A172 (cell line): ENCODE results near the gene HBG2. TPM values are rescaled to one million over a fixed set of nuclear protein-coding genes. Genes with fewer than 3 reads are reported as not detected.
"Not testable (repeated sequence)": the region's sequence is repeated elsewhere in the genome, so short reads cannot be mapped to it uniquely, and the experiment has no call there.

ENCODE experiments used
- DNase-seq: peaks from one replicate; pipeline ENCODE4 v3.0.0-alpha.2; 2015; ENCODE audit warnings: low spot score
- total RNA-seq: library from RNA; depleted of rRNA; stranded (reverse); fragments of >200 nt; shearing (Covaris generic); gene quantifications from 2 replicates; pipeline ENCODE4 v1.2.3, GENCODE V29; 2014

HBG2 gene
- total RNA-seq, 1 experiment from 2014 or later, result 1.1 TPM

GRCh38 chr11:5282628-5283027, 28.0 kb upstream of the HBG2 start:
- no peak for DNase-seq

- DNase-seq, result no peak
Observed at GRCh38 chr11:5281596-5281995, 27.0 kb upstream of the HBG2 start.

- DNase-seq, result peak; percentile 100
Observed at GRCh38 chr11:5280582-5281102, 26.1 kb upstream of the HBG2 start.

- no peak for DNase-seq
Observed at GRCh38 chr11:5279471-5280090, 25.0 kb upstream of the HBG2 start.

- DNase-seq, result peak; percentile 47
Observed at GRCh38 chr11:5277807-5278382, 23.3 kb upstream of the HBG2 start.

GRCh38 chr11:5276697-5277096, 22.1 kb upstream of the HBG2 start:
- DNase-seq, result no peak

- DNase-seq, result no peak
Observed at GRCh38 chr11:5275369-5276110, 21.0 kb upstream of the HBG2 start.

- DNase-seq, result peak; percentile 46
Observed at GRCh38 chr11:5274395-5274794, 19.8 kb upstream of the HBG2 start.

- DNase-seq, result no peak
Observed at GRCh38 chr11:5272395-5273017, 17.9 kb upstream of the HBG2 start.

- no peak for DNase-seq
Observed at GRCh38 chr11:5269715-5270147, 15.2 kb upstream of the HBG2 start, which contains the start of gene HBE1. TSS of gene HBE1 (minus strand) at chr11:5269945. CDS start at chr11:5269890, 55 bp downstream.

- DNase-seq, result no peak
Observed at GRCh38 chr11:5267033-5267563, 12.5 kb upstream of the HBG2 start.

GRCh38 chr11:5266609-5267008, 12.0 kb upstream of the HBG2 start:
- no peak for DNase-seq

- DNase-seq, result no peak
Observed at GRCh38 chr11:5265832-5266231, 11.3 kb upstream of the HBG2 start.

- no peak for DNase-seq
Observed at GRCh38 chr11:5258543-5259262, 4.1 kb upstream of the HBG2 start.

GRCh38 chr11:5257296-5257695, 2.7 kb upstream of the HBG2 start:
- no peak for DNase-seq

GRCh38 chr11:5254023-5254422, 558 bp downstream of the HBG2 start:
- not testable (repeated sequence) for DNase-seq

- DNase-seq, result not testable (repeated sequence)
Observed at GRCh38 chr11:5253440-5253839, 1.1 kb downstream of the HBG2 start.

- DNase-seq, result no peak
Observed at GRCh38 chr11:5252919-5253265, 1.7 kb downstream of the HBG2 start.

- DNase-seq, result no peak
Observed at GRCh38 chr11:5252192-5252918, 2.2 kb downstream of the HBG2 start.

GRCh38 chr11:5251746-5252145, 2.8 kb downstream of the HBG2 start:
- no peak for DNase-seq
